HG03196 (cell line): ENCODE results near the gene HBA2.
"Not testable (repeated sequence)": the region's sequence is repeated elsewhere in the genome, so short reads cannot be mapped to it uniquely, and the experiment has no call there.

Experiments used
- ATAC-seq: cut with Tn5 transposase; IDR thresholded peaks from one replicate; pipeline ENCODE4 v1.9.1; 2021; ENCODE audit not compliant: unreplicated experiment

The HBA2 gene

GRCh38 chr16:173928-174769 is 1.5 kb downstream of the HBA2 start:
- ATAC-seq: not testable (repeated sequence)

GRCh38 chr16:175011-175949 is 2.6 kb downstream of the HBA2 start:
- no peak for ATAC-seq

- not testable (repeated sequence) for ATAC-seq
Measured at GRCh38 chr16:176006-176405, 3.3 kb downstream of the HBA2 start.

- ATAC-seq: not testable (repeated sequence)
Measured at GRCh38 chr16:176477-177382, 4.1 kb downstream of the HBA2 start, which contains the start of gene HBA1. Gene HBA1, plus strand, starts transcription at chr16:176680. Its CDS starts 37 bp downstream, at chr16:176717.

GRCh38 chr16:177394-177822 is 4.7 kb downstream of the HBA2 start:
- no peak for ATAC-seq

- no peak for ATAC-seq
Measured at GRCh38 chr16:177981-178667, 5.4 kb downstream of the HBA2 start.

GRCh38 chr16:178668-179015 is 6.0 kb downstream of the HBA2 start:
- no peak for ATAC-seq

GRCh38 chr16:179211-180092 is 6.8 kb downstream of the HBA2 start:
- no peak for ATAC-seq

GRCh38 chr16:180101-180675 is 7.5 kb downstream of the HBA2 start, which contains the start of gene HBQ1:
Gene HBQ1, plus strand, starts transcription at chr16:180459. Its CDS starts 28 bp downstream, at chr16:180487.
- no peak for ATAC-seq

GRCh38 chr16:180681-181564 is 8.2 kb downstream of the HBA2 start:
- ATAC-seq: no peak

- ATAC-seq: no peak
Measured at GRCh38 chr16:181565-182021, 8.9 kb downstream of the HBA2 start.

- ATAC-seq: no peak
Measured at GRCh38 chr16:183005-183404, 10.3 kb downstream of the HBA2 start.

- no peak for ATAC-seq
Measured at GRCh38 chr16:185213-185612, 12.5 kb downstream of the HBA2 start.

- ATAC-seq: no peak
Measured at GRCh38 chr16:185691-186090, 13.0 kb downstream of the HBA2 start.

- ATAC-seq: no peak
Measured at GRCh38 chr16:187330-187729, 14.7 kb downstream of the HBA2 start.

GRCh38 chr16:188674-189073 is 16.0 kb downstream of the HBA2 start:
- no peak for ATAC-seq

GRCh38 chr16:189604-190186 is 17.0 kb downstream of the HBA2 start:
- no peak for ATAC-seq
